ENCODE data around the gene FRMD3.

FRMD3 gene

DNA sequence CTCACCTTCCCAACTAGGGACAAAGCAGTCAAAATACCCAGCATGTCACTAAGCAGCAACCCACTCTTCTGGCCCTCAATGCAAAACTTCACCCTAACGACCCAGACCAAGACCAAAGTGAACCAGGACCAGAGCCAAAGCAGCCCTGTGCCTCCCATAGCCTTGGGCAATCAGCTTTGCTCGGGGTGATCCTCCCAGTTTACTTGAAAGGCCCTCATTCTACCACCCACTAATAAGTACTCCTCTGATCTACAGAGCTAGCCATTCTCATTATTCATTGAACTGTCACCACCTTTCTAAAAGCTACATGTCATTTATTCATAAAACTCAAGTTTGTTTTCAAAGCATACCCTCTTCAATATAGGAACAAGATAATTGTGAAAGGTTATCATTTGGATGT lies 221.0 kb downstream of the FRMD3 start:
- no peak overlapping the region for H3K4me3 Mint-ChIP-seq
- no peaks in the 10 kb centered on the region for H3K27me3 Mint-ChIP-seq (ENCODE audit: low read depth)
- no peak overlapping the region for H3K27ac Mint-ChIP-seq
- H3K9me3 Mint-ChIP-seq = no peaks in the 10 kb centered on the region
- no peaks in the 10 kb centered on the region for H3K36me3 Mint-ChIP-seq (ENCODE audit: low read depth)
- no peaks in the 10 kb centered on the region for H3K4me1 Mint-ChIP-seq (ENCODE audit: low read depth)

GRCh38 chr9:83315649-83316048 lies 222.6 kb downstream of the FRMD3 start:
- no peak overlapping the region for H3K27ac Mint-ChIP-seq

DNA sequence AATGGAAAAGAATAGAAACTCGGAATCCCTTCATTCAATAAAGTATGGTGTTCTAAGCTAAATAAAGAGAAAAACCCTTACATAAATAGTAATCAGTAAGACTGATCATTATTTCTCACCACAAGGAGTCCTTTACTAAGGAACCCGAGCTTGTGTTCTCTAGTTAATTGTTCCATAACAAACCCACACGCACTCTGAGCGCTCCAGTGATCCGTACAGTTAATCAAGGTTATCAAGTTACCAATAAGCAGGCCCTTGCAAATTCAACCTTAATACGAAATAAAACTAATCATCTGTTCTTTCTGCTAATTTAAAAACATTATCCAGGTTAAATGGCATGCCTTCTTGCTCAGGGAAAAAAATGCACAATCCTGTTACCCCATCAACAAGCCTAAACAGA lies 224.4 kb downstream of the FRMD3 start:
- Mint-ChIP-seq H3K27ac (no peak overlapping the region), H3K4me3 (no peak overlapping the region), H3K27me3 (ENCODE audit: low read depth) (no peaks in the 10 kb centered on the region), H3K4me1 (ENCODE audit: low read depth) (no peaks in the 10 kb centered on the region), H3K9me3 (no peaks in the 10 kb centered on the region), H3K36me3 (ENCODE audit: low read depth) (no peaks in the 10 kb centered on the region)

More at GRCh38 chr9:83315649-83316048, 222.6 kb downstream of the FRMD3 start:
- H3K9me3 Mint-ChIP-seq = no peaks in the 10 kb centered on the region
- no peaks in the 10 kb centered on the region for H3K4me1 Mint-ChIP-seq (ENCODE audit: low read depth)
- H3K27me3 Mint-ChIP-seq (ENCODE audit: low read depth) = no peaks in the 10 kb centered on the region
- H3K36me3 Mint-ChIP-seq (ENCODE audit: low read depth) = no peaks in the 10 kb centered on the region
- no peak overlapping the region for H3K4me3 Mint-ChIP-seq

GRCh38 chr9:83312537-83312936 lies 225.7 kb downstream of the FRMD3 start:
- H3K27me3 Mint-ChIP-seq (ENCODE audit: low read depth) = no peaks in the 10 kb centered on the region
- no peaks in the 10 kb centered on the region for H3K4me1 Mint-ChIP-seq (ENCODE audit: low read depth)
- H3K4me3 Mint-ChIP-seq = no peak overlapping the region
- no peaks in the 10 kb centered on the region for H3K36me3 Mint-ChIP-seq (ENCODE audit: low read depth)
- H3K9me3 Mint-ChIP-seq = no peaks in the 10 kb centered on the region
- no peak overlapping the region for H3K27ac Mint-ChIP-seq

DNA sequence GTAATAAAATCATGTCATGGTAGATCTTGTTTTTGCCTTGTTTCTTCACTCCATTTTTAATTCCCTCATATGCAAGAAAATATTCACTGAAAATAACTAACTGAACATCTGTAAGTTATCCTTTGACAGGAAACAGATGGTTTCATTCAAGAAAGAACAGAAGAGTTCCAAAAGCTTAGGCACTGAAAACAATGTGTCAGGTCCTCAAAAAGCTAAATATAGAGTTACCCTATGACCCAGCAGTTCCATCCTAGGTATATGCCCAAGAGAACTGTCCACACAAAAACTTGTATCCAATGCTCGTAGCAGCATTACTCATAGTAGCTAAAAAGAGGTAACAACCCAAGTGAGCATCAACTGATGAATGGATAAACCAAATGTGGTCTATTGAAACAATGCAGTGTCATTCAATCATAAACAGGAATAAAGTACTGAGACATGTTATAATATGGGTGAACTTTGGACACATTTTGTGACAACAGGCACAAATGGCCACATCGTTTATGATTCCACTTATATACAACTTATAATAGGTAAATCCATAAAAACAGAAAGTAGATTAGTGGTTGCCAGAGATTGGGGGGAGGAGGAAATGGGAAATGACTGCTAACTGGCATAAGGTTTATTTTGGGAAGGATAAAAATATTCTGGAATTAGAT lies 231.0 kb downstream of the FRMD3 start:
- no peaks in the 10 kb centered on the region for H3K4me1 Mint-ChIP-seq (ENCODE audit: low read depth)
- no peaks in the 10 kb centered on the region for H3K9me3 Mint-ChIP-seq
- no peak overlapping the region for H3K27ac Mint-ChIP-seq
- H3K4me3 Mint-ChIP-seq = no peak overlapping the region
- no peaks in the 10 kb centered on the region for H3K36me3 Mint-ChIP-seq (ENCODE audit: low read depth)
- peaks cover 4% of the 10 kb centered on the region for H3K27me3 Mint-ChIP-seq (ENCODE audit: low read depth)

- no peaks in the 10 kb centered on the region for H3K9me3 Mint-ChIP-seq
- H3K27me3 Mint-ChIP-seq (ENCODE audit: low read depth) = peaks cover 4% of the 10 kb centered on the region
- H3K4me1 Mint-ChIP-seq (ENCODE audit: low read depth) = no peaks in the 10 kb centered on the region
Measured at GRCh38 chr9:83304686-83305085, 233.5 kb downstream of the FRMD3 start.

GRCh38 chr9:83299571-83299970 lies 238.6 kb downstream of the FRMD3 start:
- no peaks in the 10 kb centered on the region for H3K9me3 Mint-ChIP-seq
- H3K27ac Mint-ChIP-seq = no peak overlapping the region
- no peak overlapping the region for H3K4me3 Mint-ChIP-seq
- peaks cover 4% of the 10 kb centered on the region for H3K27me3 Mint-ChIP-seq (ENCODE audit: low read depth)
- H3K36me3 Mint-ChIP-seq (ENCODE audit: low read depth) = no peaks in the 10 kb centered on the region
- H3K4me1 Mint-ChIP-seq (ENCODE audit: low read depth) = no peaks in the 10 kb centered on the region

More at GRCh38 chr9:83304686-83305085, 233.5 kb downstream of the FRMD3 start:
- no peak overlapping the region for H3K4me3 Mint-ChIP-seq
- H3K36me3 Mint-ChIP-seq (ENCODE audit: low read depth) = no peaks in the 10 kb centered on the region
- H3K27ac Mint-ChIP-seq = no peak overlapping the region

DNA sequence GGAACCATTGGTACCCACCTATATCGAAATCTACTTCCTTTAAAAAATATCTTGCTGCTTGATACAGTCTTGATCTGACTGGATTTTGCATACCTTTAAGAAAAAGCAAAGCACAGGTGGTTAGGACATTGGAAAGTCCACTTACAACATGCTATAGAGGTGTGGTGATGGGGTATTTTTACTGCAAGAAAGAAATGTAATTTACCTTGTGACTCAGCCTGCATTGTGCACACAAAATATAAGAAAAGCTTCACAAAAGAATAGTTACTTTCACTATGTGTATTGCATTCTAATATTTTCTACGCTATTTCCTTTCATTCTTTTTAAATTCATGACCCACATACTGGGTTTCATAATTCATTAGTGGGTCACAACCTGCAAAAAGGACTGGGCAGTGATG lies 239.1 kb downstream of the FRMD3 start:
- Mint-ChIP-seq H3K4me1 (ENCODE audit: low read depth) (no peaks in the 10 kb centered on the region), H3K27me3 (ENCODE audit: low read depth) (peaks cover 4% of the 10 kb centered on the region), H3K4me3 (no peak overlapping the region), H3K9me3 (no peaks in the 10 kb centered on the region), H3K27ac (no peak overlapping the region), H3K36me3 (ENCODE audit: low read depth) (no peaks in the 10 kb centered on the region)

DNA sequence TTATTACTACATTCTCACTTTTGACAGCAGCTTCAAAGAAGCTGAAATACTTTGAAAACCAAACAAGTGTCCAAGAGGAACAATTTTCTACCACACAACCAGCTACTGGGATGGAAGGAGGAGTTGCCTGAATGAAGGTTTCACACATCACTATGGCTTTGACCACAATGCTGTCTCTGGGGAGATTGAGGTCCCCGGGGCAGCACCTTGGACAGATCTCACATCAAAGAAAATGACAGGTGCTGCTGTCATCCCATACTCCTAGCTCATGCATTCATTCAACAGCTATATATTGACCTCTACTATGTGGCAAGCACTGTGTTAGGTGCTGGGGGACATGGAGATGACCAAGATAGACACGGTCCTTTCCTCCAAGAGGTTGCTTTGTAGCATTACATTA lies 242.1 kb downstream of the FRMD3 start:
- Mint-ChIP-seq H3K27me3 (ENCODE audit: low read depth) (no peaks in the 10 kb centered on the region), H3K36me3 (ENCODE audit: low read depth) (no peaks in the 10 kb centered on the region), H3K27ac (no peak overlapping the region), H3K4me3 (no peak overlapping the region), H3K9me3 (no peaks in the 10 kb centered on the region), H3K4me1 (ENCODE audit: low read depth) (no peaks in the 10 kb centered on the region)

GRCh38 chr9:83294816-83295215 lies 243.4 kb downstream of the FRMD3 start:
- H3K27me3 Mint-ChIP-seq (ENCODE audit: low read depth) = no peaks in the 10 kb centered on the region
- H3K9me3 Mint-ChIP-seq = no peaks in the 10 kb centered on the region
- H3K4me1 Mint-ChIP-seq (ENCODE audit: low read depth) = no peaks in the 10 kb centered on the region
- H3K4me3 Mint-ChIP-seq = no peak overlapping the region
- H3K36me3 Mint-ChIP-seq (ENCODE audit: low read depth) = no peaks in the 10 kb centered on the region
- no peak overlapping the region for H3K27ac Mint-ChIP-seq

GRCh38 chr9:83291196-83291595 lies 247.0 kb downstream of the FRMD3 start:
- Mint-ChIP-seq H3K27me3 (ENCODE audit: low read depth) (no peaks in the 10 kb centered on the region), H3K4me3 (no peak overlapping the region), H3K36me3 (ENCODE audit: low read depth) (no peaks in the 10 kb centered on the region), H3K4me1 (ENCODE audit: low read depth) (no peaks in the 10 kb centered on the region), H3K27ac (no peak overlapping the region), H3K9me3 (no peaks in the 10 kb centered on the region)

GRCh38 chr9:83290692-83291091 lies 247.5 kb downstream of the FRMD3 start:
- no peaks in the 10 kb centered on the region for H3K36me3 Mint-ChIP-seq (ENCODE audit: low read depth)
- no peak overlapping the region for H3K4me3 Mint-ChIP-seq
- H3K4me1 Mint-ChIP-seq (ENCODE audit: low read depth) = no peaks in the 10 kb centered on the region
- no peak overlapping the region for H3K27ac Mint-ChIP-seq
- H3K9me3 Mint-ChIP-seq = no peaks in the 10 kb centered on the region
- H3K27me3 Mint-ChIP-seq (ENCODE audit: low read depth) = no peaks in the 10 kb centered on the region

DNA sequence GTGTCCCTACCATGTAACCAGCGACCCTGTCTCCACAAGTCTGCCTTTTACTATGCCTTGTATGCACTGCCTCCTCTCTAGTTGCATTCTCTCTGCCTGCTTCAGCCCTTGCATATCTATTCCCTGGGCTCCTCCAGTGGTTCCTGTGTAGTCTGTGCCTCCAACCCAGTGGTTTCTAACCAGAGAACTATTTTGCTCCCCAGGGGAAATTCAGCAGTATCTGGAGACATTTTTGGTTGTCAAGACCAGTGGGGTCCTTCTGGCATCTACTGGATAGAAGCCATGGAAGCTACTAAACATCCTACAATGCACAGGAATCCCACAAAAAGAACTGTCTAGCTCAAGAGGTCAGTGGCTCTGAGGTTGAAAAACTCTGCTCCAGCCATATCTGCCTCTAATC lies 251.2 kb downstream of the FRMD3 start:
- Mint-ChIP-seq H3K4me3 (no peak overlapping the region), H3K36me3 (ENCODE audit: low read depth) (no peaks in the 10 kb centered on the region), H3K9me3 (no peaks in the 10 kb centered on the region)

DNA sequence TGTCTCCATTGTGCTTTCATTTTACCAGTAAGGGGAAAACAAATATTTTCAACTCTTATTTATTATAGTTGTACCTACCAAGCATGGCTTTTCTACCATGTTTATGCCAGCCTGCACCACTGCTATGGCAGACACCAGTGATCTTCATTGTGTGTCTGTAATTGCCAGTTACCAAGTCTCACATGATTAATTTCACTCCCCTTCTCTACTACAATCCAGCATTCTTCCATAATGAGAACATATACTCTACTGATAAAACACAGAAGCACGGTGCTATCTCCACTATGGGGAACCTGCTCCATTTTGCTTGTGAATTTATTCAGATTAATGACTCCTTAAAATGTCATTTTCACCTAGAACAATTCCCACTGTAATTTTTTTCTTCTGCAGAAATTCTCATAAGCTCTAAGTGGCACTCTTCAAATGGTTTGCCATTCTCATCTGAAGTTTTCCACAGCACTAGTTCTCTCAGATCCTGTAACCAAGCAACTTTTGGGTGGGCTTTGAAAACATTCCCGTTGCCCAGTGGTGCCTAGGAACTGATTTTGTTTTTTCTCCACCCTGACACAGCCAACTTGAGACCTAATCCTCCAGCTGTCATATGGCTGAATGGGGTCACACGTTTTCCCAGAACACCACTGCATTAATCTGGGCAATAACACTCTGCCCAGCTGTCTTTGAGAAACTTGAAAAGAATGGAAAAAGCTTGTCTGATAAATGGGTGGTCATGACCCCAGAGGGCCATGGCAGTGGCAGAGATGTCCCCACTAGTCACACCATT lies 252.6 kb downstream of the FRMD3 start:
- Mint-ChIP-seq H3K4me3 (no peak overlapping the region), H3K36me3 (ENCODE audit: low read depth) (no peaks in the 10 kb centered on the region), H3K9me3 (no peaks in the 10 kb centered on the region), H3K27ac (no peak overlapping the region), H3K4me1 (ENCODE audit: low read depth) (no peaks in the 10 kb centered on the region), H3K27me3 (ENCODE audit: low read depth) (no peaks in the 10 kb centered on the region)

More for the DNA sequence above, 251.2 kb downstream of the FRMD3 start:
- Mint-ChIP-seq H3K27me3 (ENCODE audit: low read depth) (no peaks in the 10 kb centered on the region), H3K27ac (no peak overlapping the region), H3K4me1 (ENCODE audit: low read depth) (no peaks in the 10 kb centered on the region)

GRCh38 chr9:83284746-83285145 lies 253.5 kb downstream of the FRMD3 start:
- Mint-ChIP-seq H3K27me3 (ENCODE audit: low read depth) (no peaks in the 10 kb centered on the region), H3K4me1 (ENCODE audit: low read depth) (no peaks in the 10 kb centered on the region), H3K9me3 (no peaks in the 10 kb centered on the region), H3K27ac (no peak overlapping the region), H3K36me3 (ENCODE audit: low read depth) (no peaks in the 10 kb centered on the region), H3K4me3 (no peak overlapping the region)

Measured in T-helper 1 cell treated with Interleukin-12 subunit alpha and Interleukin-12 subunit beta and Interleukin-4 antibody, amounts not matched to agents 30 μg/mL and 1 μg/mL, for 36 hours (primary cell).